Measurements from ENCODE around the gene ZSCAN20. TPM values are rescaled to one million over a fixed set of nuclear protein-coding genes. Genes with fewer than 3 reads are reported as not detected.
A peak's percentile ranks its signal among the peaks of the same experiment; 100 is the strongest.

ZSCAN20 gene
- total RNA-seq: 1 to 10 TPM in 4 of 6 experiments, under 1 TPM in 2; 0.81 to 2.7 (median 1.4) TPM
- long read RNA-seq: 0 reads

DNA sequence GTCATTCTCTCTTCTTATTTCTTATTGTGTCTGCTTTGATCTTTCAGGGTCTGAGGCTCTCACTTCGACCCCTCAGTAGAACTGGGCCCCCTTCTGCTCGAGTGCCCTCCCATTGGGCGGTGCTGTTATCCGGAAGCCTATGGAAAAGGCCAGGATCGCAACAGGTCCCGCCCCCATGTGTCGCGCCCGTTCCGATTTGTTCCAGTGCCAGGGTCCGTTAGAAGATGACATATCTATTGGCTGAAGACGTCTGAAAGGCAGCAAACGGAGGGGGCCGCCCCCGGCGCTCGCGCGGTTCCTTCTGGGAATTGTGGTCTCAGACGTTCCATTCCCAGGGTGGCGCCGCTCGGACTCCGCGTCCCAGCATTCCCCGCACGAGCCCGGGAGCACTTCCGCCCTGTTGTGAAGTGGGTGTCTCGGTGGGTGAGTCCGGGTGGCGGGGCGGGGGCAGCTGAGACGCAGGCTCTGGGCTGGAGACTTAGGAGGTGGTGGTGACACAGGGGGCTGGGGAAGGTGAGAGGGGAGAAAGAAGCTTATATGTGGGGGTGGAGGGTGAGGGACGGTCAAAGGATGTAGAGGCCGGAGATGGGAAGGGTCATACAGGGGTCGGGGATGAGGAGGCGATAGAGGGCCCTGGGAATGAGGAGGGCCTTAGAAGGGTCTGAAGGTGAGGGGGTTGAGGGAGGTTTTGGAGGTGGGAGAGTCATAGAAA is at the start of gene ZSCAN20:
Gene ZSCAN20 (plus strand): TSS at position 377 of the 712 bp plus-strand sequence. CDS start 6,644 bp downstream, outside the sequence.
- peaks cover 0 to 4% (median 0%) of the 10 kb centered on the region in 4 donors for H3K4me1 ChIP-seq

DNA sequence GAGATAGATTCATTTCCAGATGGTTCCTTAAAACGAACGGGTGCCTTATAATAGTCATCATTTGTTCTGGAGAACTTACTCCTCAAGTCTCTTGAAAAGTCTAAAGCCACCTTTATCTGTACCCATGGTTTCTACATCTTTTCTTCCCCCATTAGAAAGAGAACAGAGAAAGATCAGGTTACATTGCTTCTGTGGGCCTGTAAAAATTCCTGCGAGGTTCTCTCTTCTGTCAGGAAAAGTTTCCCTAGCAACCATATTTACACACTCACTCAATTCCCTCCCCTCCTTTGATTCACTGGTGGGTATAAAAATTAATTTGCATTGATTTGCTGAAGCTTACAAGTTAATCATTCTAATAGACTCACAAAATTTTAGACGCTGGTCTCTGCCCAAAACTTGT is 48.2 kb upstream of the ZSCAN20 start:
- no peaks in the 10 kb centered on the region for H3K9me3 ChIP-seq
- no peaks in the 10 kb centered on the region for H3K27me3 ChIP-seq
- DNase-seq (no peak), ATAC-seq (no peak)
- WGBS (ENCODE audit: insufficient coverage, low coverage, low lambda C conversion rate, missing lambda C conversion rate): 55% methylated on average over 4 of the region's 4 CpGs
- no peaks in the 10 kb centered on the region for H3K4me1 ChIP-seq
- TF ChIP-seq POLR2A (IDR thresholded peaks at IDR 0.05): no peak
- TF ChIP-seq, protein P1, sequence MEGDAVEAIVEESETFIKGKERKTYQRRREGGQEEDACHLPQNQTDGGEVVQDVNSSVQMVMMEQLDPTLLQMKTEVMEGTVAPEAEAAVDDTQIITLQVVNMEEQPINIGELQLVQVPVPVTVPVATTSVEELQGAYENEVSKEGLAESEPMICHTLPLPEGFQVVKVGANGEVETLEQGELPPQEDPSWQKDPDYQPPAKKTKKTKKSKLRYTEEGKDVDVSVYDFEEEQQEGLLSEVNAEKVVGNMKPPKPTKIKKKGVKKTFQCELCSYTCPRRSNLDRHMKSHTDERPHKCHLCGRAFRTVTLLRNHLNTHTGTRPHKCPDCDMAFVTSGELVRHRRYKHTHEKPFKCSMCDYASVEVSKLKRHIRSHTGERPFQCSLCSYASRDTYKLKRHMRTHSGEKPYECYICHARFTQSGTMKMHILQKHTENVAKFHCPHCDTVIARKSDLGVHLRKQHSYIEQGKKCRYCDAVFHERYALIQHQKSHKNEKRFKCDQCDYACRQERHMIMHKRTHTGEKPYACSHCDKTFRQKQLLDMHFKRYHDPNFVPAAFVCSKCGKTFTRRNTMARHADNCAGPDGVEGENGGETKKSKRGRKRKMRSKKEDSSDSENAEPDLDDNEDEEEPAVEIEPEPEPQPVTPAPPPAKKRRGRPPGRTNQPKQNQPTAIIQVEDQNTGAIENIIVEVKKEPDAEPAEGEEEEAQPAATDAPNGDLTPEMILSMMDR (IDR thresholded peaks at IDR 0.05): no peak
- H3K4me3 ChIP-seq: no peak overlapping the region
- intact Hi-C loops (cut with DNase I): no loop called here
- H3K27ac ChIP-seq: no peak overlapping the region
- no peaks in the 10 kb centered on the region for H3K36me3 ChIP-seq

More for the DNA sequence above, at the start of gene ZSCAN20:
- WGBS (ENCODE audit: insufficient coverage, low coverage, low lambda C conversion rate, missing lambda C conversion rate): 1% methylated on average over 34 of the region's 38 CpGs
- peak; percentile 95 to 97 (median 96) for ATAC-seq
- TF ChIP-seq, protein P1 (IDR thresholded peaks at IDR 0.05): no peak
- TF ChIP-seq POLR2A (IDR thresholded peaks at IDR 0.05): peak; percentile 22
- intact Hi-C loops (cut with DNase I): no loop called here
- peak within 1 kb of the TSS; percentile 36 to 55 (median 46) for H3K4me3 ChIP-seq
- DNase-seq: peak; percentile 96 to 98 (median 97)
- H3K27me3 ChIP-seq: no peaks in the 10 kb centered on the region
- peak within 1 kb of the TSS in 1 of 3 donors; percentile 10 for H3K27ac ChIP-seq
- H3K9me3 ChIP-seq: no peaks in the 10 kb centered on the region
- no peaks in the 10 kb centered on the region for H3K36me3 ChIP-seq

DNA sequence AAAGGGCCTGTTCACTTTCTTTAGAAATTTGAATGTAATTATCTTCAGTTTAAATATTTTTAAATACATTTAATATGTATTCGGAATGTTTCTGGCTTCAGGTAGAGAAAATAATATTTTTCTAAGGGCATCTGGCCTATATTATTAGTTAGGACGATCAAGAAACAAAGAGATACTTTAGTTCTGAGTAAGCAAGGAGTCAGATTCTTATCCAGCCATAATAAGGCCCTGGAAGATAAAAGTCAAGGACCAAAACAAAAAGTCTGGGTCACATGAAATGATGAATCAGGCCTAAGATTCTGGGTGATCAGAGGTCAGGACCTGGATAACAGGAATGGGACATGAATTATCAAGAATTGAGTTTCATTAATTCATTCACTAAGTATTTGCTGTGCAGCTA is 47.8 kb upstream of the ZSCAN20 start:
- no peak for TF ChIP-seq POLR2A (IDR thresholded peaks at IDR 0.05)
- TF ChIP-seq, protein P1 (IDR thresholded peaks at IDR 0.05): no peak
- no peaks in the 10 kb centered on the region for H3K9me3 ChIP-seq
- no peak for DNase-seq
- intact Hi-C loops (cut with DNase I): no loop called here
- no peak overlapping the region for H3K4me3 ChIP-seq
- no peaks in the 10 kb centered on the region for H3K36me3 ChIP-seq
- H3K27ac ChIP-seq: no peak overlapping the region
- ATAC-seq: no peak
- H3K27me3 ChIP-seq: no peaks in the 10 kb centered on the region
- WGBS (ENCODE audit: insufficient coverage, low coverage, low lambda C conversion rate, missing lambda C conversion rate): 72% methylated on average over 2 of the region's 2 CpGs
- H3K4me1 ChIP-seq: peaks cover 0 to 3% (median 0%) of the 10 kb centered on the region in 4 donors

DNA sequence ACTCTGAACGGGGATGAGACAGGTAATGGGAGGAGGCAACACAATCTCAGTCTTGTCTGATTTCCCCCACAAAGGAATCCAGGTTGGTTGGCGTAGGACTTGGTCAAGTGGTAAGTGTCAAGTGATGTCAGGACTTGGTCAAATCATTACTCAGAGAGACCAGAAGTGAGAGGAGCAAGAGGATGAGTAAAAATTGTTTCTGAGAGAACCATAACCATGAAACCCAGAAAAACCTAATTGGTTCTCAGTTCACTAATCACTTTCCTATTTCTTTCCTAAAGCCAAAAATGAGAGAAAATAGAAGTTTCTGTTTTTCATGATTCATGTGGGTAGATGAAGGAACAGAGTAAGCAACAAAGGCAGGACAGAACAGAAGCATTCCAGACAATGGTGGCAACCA is 46.5 kb upstream of the ZSCAN20 start:
- no peak overlapping the region for H3K27ac ChIP-seq
- no peak for ATAC-seq
- H3K9me3 ChIP-seq: no peaks in the 10 kb centered on the region
- H3K36me3 ChIP-seq: no peaks in the 10 kb centered on the region
- TF ChIP-seq POLR2A (IDR thresholded peaks at IDR 0.05): no peak
- TF ChIP-seq, protein P1 (IDR thresholded peaks at IDR 0.05): no peak
- peaks cover 0 to 8% (median 2%) of the 10 kb centered on the region in 4 donors for H3K4me1 ChIP-seq
- no peaks in the 10 kb centered on the region for H3K27me3 ChIP-seq
- intact Hi-C loops (cut with DNase I): no loop called here
- H3K4me3 ChIP-seq: no peak overlapping the region
- WGBS (ENCODE audit: insufficient coverage, low coverage, low lambda C conversion rate, missing lambda C conversion rate): 83% methylated on average over 2 of the region's 2 CpGs
- DNase-seq: no peak
